NCI-H524 (cell line): Measurements from ENCODE around the gene ZNF608.

Experiments
- DNase-seq, 2 experiments: peaks; one replicate each; lab custom pipeline; 2025; lab: John Stamatoyannopoulos, UW

ZNF608 gene

DNA sequence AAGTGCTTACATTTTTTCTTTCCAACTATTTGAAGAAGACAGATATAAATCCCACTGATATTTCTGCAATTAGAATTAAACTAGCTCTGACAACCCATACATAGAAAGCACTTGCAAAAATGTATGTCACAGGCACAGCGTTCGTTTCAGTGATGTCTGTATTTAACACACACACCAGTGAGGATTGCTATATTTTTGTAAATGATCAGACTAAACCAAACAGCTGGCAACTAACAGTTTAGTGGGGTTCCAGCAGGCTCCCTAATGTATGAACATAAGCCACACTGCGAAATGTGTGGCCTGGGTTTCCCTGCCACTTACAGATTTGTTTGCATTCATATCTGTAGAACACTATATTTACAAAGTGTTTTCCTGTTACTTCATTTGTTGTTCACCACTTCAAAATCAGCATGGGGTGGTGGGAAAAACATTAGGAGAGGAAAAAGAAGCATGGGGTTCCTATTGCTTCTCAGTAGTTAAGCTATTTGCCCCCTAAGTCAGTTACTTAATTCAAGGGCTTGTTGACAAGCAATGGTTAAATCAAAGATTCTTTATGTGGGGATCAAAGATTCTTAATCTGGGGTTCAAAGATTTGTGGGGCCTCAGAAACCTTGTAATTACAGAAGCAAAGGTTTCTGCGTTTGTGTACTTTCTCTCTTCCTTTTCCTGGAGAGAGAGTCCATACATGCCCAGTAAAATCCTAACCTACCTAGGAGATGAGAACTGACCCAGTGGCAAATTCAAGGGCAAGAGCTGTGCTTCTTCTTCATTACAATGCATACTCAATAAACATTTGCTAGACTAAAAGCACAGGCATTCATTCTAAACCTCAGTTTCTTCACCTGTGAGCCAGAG lies 27.1 kb downstream of the ZNF608 start:
- no peak for DNase-seq

DNA sequence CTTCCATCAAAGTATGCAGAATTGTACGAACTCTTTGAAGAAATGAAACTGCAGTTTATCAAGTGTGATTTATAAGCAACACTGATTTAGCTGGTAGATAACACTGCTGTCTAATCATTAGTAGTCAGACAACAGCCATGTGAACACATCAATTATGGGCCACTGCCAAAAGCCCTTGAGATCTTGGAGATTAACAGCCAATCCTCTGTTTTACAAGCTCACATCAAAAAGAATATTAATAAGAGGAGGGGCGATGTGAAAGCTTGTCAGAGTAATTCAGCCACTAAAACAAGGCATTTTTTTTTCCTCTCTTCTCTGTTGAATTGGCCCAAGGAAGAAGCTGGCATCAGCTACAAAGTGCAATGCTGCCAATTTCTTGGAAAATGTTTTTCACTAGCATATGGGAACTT lies 28.1 kb downstream of the ZNF608 start:
- DNase-seq = peak; percentile 71 to 91

DNA sequence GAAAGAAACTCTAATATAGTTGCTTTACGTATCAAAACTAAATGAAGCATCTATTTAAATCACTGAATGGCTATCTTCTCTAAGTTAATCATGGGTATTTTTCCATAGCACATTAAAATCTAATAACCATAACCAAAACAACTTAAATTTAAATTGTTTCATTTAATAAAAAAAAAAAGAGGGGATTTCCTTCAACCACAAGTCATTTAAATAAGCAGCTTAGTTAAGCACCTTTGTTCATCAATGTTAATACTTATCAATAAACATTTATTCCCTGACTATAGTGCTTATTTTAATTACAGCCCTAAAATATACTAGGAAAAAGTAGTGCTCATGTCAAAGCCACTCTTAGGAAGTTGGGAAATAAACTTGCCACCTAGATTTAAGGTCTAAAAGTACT lies 30.3 kb downstream of the ZNF608 start:
- DNase-seq = no peak

DNA sequence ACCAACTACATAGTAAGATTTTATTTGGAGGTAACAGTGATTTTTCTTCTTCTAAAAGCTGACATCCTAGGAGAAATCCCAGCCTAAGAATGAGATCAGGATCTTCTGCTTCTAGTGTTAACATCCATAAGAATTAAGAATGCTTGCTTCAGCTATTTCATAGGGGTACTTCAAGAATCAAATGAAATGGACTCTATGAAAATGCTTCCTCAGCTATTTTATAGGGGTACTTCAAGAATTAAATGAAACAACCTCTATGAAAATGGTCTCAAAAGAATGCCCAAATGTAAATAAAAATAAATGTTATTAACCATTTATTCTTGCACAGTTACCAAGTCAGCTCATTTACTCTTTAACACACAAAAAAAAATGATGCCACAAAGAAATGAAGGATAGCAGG lies 31.5 kb downstream of the ZNF608 start:
- no peak for DNase-seq

DNA sequence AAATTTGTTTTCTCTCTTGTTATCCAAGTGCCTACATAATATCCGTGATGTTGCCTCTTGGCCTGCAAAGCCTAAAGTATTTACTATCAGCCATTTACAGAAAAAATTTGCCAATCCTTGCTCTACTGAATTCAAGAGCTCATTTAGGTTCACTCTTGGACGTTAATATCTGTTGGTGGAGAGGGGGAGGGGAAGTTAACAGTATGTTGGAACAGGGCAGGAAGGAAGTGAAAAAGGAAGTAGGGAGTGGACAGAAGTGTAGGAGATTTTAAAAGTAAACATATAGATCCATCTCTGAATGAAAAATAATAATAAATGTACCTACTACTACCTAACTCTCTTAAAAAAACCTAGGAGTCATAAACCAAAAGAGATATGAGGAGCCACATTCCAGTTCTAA lies 32.8 kb downstream of the ZNF608 start:
- no peak for DNase-seq

DNA sequence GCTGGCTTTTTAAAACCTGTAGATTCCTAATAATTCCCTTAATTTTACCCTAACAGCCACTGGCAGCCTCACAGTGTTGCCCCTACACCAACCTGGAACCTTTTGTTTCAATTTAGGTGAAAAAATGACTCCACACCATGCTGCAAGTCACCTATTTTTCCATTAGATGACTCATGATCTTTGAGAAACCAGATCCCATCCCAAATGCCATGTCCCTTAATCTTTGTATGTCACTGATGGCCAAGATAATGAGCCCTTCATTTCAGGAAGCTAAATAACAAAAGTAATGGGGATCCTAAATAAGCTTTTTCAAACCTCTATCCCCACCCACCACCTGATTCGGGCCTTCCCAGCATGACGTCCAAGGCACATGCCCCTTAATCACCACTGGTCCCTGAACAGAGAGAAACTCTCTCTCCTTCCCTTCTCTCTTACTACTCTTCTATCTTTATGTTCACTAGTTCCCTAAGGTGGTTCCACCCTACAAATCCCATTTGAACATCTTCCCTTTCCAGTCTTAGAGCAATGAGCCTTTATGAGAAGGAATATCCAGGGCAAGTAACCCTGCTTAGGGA lies 33.6 kb downstream of the ZNF608 start:
- DNase-seq = no peak

DNA sequence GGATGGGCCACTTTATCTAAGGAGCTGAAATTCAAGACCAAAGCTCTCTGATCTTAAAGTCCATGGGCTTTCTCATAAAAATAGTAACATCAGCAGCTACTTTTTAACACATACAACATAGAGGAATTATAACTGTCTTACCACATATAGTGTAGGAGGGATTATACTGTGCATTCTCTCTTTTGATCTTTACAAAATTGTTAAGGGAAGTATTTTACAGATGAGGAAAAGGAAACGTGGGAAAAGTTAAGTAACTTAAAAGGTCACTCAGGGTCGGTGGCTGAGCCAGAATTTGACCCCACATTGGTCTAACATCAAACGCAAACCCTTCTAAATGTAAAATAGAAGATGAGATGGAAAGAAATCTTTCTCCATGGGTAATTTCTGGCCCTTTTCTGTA lies 38.4 kb downstream of the ZNF608 start:
- no peak for DNase-seq

DNA sequence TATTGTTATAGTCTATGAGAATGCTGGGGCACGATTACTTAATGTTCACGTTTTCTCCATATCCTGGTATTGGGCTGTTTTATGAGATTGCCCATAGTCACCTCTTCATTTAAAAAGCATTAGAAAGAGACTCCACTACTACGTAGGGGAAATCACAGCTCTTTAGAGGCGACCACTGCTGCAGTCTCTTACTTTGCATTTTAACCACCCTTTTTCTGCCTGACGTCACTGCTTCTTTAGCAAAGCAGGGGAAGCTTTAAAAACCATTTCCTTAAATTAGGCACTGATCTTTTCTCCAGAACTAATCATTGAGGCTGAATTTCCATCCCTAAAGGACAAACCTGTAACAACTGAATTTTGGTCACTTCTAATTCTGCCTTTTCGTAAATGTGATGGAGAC lies 38.9 kb downstream of the ZNF608 start:
- no peak for DNase-seq

DNA sequence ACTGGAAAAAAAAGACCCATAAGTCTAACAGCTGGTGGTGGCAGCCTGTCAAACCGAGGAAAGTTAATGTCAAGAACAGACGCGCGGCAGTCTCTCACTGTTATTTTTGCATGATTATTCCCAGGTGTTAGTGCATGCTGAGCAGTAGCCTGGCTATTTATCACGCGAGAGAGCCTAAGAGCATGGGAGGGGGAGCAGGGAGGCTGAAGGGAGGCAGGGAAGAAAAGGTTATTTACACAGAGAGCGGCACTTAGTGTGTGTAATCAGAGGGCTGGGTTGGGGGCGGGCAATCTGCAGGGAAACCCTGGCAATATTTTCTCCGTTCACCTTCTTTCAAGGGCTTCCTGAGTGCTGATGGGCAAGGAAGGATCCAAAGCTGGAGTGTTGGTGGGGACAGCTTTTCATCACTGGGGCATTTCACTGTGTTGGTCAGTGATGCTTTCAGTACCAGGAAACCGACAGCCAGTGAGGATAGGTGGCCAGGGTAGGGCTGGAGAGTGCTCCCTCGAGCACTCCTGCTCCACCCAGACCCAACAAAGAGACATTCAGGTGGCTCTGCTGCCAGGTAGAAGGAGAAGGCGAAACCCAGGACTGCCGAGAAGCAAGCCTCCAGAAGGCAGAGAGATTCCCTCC lies 39.6 kb downstream of the ZNF608 start:
- DNase-seq = peak; percentile 86 to 94

DNA sequence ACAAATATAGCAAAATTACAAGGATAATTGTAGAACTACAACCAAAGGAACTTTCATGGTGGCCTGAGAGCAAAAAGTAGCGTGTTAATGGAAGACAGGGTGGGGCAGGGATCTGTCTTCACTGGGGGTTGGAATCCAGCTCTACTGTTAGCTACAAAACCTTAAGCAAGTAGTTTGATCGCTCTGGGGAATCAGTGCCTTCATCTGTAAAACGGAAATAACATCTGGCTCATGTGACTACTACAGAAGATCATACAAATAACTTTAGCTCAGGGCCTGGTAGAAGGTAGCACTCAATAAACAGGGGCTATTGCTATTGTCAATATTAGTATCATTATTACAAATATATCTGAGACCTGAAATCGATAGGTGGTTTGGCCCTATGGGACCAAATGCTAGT lies 40.4 kb downstream of the ZNF608 start:
- peak in 1 of 2 experiments; percentile 20 for DNase-seq

DNA sequence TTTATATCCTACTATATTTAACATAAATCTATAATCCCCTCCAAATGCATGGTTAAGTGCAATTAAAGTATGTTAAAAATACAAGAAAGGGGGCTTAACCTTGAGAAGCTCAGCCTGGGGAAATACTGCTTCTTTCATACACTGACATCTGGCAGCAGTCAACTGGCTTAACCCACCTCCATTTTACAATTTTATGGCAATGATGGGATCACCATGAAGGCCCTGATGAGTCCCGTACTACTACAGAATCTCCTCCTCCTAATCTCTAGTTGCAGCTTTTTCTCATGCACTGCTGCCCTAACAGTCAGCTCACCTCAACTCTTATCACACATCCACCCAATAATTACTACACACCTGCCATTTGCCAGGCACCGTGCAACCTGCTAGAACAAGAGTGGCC lies 40.9 kb downstream of the ZNF608 start:
- peak; percentile 80 to 94 for DNase-seq

DNA sequence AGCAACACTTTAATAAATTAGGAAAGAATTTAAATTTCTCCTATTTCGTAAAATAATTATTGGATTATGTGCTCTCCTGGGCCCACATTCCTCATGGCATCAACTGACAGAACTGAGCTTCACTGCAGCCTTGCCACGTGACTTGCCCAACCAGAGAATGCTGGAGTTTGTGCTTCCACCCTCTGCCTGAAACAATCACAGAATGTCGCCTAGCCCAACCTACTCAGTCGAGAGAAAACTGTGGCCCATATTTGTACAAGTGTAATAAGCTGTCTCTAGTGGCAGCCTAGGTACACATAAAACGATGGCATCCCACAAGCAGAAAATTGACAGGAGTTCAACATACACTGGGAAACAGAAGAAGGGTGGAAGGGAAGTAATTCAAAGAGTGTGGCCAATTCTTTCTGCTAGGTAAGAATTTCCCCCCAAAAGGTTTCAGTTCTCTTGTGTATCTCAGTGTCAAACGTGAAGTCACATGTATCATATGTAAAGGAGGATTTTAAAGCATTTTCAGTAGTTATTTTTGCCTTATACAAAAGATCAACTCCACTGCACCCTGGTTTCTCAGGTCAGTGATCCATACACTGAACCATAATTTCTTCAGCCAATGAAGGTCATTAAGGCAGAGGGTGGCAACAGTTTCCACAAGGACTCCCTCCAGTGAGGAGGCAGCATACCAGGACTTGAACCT lies 41.7 kb downstream of the ZNF608 start:
- DNase-seq = no peak

DNA sequence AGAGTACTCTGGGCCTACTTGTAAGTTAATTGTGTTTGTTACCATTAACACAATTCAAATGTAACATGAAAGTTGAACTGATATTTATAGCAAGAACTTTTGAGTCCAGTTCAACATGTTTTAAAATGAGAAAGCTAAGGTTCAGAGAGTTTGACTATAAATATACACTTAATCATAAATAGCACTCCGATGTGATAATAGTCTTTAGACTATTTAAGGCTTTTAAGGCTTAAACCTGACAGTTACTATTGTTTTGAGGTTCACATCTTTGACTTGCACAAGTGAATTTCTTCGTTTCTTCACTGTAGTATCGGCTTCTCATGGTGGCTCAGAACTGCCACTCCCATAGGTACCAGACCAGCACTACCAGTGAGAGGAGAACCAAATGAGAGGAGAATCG lies 42.4 kb downstream of the ZNF608 start:
- DNase-seq = no peak

DNA sequence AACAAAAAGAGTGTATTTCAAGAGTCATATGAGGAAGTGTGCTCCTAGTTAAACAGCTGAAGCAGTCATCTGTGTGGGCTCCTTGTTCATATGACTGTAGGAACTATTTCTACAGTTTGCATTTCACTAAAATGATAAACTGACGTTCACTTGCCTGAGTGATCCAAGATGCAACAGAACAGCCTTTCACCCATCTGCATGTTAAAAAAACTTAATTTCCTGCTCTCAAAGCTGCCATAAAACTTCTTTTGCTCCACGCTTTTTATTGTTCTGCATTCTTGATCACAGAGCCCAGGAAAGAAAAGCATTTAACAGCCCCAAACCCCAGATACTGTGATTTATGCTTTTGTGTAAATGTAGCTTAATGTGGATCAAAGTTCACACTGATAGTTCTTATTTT lies 43.9 kb downstream of the ZNF608 start:
- no peak for DNase-seq

DNA sequence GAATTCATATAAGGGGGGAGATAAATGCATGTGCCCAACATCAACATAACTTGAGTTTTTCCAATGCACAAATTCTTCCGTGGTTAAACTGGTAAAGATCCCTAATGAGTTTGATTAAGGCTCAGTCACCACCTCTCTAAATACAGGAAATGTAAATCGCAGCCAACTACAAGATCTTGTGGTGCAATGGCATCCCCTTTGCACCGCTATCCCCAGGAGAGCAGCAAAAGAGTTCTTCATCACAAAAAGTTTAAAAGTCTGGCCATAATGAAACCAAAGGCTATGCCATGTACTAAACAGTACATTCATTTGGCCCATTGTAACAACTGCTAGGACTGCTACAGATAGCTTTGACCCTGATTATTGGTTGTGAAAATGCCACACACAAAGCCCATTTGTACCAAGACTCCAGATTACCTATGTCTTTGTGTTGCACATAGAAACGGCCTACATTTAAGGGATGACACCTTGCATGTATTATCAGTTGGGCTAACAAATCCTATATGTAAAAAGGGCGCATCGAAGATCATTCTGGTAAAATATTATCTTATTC lies 44.5 kb downstream of the ZNF608 start:
- DNase-seq = no peak

DNA sequence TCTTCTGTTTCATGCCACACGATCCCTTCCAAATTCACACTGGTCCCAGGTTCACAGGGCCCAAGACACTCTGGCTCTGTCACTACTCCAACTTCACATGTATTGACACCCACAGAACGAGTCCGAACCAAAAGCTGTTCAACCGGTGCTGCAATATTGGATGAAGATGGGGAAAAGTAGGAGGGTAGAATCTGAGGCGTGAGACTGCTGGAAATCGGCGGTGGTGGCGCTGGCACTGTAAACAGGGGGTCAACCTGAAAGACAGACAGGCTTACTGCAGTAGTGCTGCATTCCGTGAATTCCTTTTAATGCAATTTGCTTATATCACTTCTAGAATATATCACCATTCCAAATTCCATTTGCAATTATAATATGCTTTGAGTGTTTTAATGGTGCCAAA lies 45.4 kb downstream of the ZNF608 start:
- no peak for DNase-seq

DNA sequence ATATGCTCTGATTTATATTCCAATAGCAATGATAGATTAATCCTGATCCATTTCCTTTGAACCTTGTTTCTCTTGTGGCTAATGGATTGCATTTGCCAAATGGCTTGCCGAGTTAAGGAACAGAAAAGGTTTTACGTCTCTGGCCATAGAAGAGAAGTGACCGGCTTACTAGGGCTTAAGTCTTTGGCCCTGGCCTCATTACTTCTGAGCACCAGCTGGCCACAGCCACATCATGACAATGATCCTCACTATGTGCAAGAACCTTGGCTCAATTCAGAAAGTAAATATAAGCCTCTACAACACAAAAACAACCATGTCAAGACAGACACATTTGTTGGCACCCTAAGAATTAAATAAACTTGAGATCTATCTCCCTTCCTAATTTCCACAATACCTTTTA lies 46.1 kb downstream of the ZNF608 start:
- DNase-seq = no peak

DNA sequence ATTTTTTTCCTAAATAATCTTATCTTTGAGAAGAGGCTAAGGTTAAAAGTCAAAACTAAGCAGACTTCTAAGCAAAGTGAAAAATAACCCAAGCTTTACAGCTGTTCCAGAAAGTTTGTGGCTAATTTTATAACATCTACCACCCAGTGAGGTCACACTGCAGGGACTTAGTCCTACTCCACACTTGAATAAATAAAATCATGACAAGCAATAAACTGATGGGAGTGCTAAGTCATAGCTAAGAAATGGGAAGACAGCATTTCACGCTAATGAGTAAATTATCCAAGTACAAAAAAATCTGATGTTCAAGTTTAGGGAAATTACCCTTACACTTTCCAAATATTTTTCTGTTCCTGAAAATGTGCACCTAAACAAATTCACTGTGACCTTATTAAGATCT lies 47.7 kb downstream of the ZNF608 start:
- DNase-seq = no peak

DNA sequence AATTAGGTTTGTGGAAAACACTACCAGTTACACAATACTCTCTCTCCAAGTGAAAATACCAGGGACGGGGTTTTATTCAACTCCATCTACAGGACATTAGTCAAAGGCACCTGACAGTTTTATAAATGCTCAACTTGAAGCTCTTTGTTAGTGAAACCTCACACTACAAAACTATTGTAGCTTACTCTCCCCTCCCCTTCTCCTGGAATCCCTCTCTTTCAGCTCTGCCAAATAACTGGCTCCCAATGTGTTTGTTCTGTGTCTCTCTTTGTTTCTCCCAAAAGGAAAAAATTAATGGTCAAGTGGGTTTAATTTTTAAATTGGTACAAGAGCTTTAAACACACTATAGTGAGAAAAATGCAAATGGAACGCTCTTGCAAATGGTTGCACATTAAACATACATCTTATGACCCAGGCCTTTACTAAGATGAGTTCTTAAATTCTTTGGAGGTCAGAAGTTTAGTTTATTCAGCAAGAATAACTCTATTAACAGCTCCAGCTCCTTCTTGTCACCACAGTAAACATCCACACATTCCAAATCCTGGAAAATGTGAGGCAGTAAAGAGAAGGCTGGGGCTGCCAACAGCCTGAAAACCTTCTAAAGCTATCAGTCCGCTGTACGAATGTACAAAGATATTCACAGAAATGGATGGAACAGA lies 48.4 kb downstream of the ZNF608 start:
- DNase-seq = no peak

DNA sequence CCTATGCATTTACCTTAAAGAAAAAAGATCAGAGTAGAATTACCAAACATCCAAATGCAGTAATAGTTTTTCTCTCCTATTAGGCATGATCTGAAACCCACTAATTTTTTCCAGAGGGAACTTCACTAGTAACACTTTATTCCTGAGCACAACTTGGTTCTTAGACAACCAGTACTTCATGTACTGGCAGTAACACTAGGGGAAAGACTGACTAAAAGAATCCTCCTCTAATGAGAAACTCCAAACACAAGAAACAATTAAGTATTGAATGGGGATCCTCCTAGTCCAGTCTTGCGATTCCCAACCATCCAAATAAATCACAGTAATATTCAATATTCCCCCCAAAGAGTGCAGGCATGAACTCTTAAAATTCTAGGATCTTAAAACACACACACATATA lies 48.9 kb downstream of the ZNF608 start:
- DNase-seq = no peak

DNA sequence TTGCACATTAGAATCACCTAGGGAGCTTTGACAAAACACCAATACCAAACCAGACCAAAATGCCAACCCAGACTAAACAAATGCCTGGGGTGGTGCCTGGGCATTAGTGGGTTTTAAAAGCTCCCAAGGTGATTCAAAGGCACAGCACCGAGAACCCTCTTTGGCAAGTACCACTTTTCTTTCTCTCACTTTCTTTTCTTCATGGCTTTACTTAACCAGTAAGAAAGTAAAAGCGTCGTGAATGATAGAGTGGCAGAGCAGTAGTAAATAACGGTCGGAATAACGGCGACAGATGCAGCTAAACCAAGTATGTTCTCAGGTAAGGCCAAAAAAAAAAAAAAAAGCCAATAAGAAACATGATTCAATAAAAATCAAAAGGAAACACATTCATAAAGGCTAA lies 49.5 kb downstream of the ZNF608 start:
- no peak for DNase-seq
